ENCODE results near the gene GEMIN7. TPM values are rescaled to one million over a fixed set of nuclear protein-coding genes. Genes with fewer than 3 reads are reported as not detected.
A peak's percentile ranks its signal among the peaks of the same experiment; 100 is the strongest.
"Not testable (repeated sequence)": the region's sequence is repeated elsewhere in the genome, so short reads cannot be mapped to it uniquely, and the experiment has no call there.

GEMIN7 gene
- total and polyA plus RNA-seq, 2 donors (not counting 1 experiment from before 2014, with no cell fraction given), result 15.7 to 18.0 TPM

DNA sequence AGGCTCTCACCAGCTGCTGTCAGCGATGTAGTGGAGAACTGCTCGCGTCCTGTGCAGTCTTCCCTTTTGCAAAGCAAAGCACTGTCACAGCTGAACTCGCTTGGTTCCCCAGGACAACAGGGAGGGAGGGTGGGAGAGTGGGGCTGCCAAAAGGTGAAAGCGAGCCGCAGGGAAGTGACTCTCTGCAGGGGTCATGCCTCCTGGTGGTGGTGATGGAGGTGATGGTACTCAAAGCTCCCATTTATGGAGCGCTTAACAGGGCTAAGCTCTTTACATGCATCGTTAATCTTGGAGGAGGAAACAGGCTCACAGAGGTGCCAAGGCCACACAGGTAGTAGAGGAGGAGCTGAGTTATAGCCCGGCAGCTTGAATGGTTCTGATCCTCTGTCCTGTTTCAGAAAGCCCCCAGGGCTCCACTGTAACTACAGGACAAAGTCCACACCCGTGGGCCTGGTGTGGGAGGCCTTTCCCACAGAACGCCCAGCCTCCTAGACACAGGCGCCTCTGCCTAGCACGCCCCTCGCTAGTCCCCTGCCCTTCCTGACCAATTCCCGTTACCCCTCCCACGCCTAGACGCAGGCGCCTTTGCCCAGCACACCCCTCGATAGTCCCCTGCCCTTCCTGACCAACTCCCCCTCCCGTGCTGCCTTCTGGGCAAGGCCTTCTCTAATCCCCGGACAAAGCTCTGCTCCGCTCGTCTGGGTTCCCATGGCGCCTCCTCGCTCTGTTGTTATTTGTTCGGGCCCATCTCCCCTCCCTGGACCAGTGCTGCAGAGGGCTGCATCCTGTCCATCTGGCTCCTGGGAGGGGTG lies 24.7 kb downstream of the GEMIN7 start:
- Histone ChIP-seq H2AFZ (ENCODE audit: low read length) (no peak overlapping the region), H3K4me3 (replicated peaks in 1 of 4; ENCODE audit: control extremely low read depth in 1 of 4, insufficient read depth in 1 of 4, low read depth in 3 of 4, low read length in 4 of 4) (peak overlapping the region in 1 of 4 experiments; percentile 14), H4K20me1 (ENCODE audit: control insufficient read depth, extremely low read depth, insufficient read depth, low read length) (no peaks in the 10 kb centered on the region), H3K36me3 (ENCODE audit: control insufficient read depth, insufficient read depth, low read length) (no peaks in the 10 kb centered on the region), H3K9me3 (ENCODE audit: control insufficient read depth, insufficient read depth, low read depth, low read length) (no peaks in the 10 kb centered on the region), H3K27ac (ENCODE audit: insufficient read depth, low read length) (no peak overlapping the region), H3K4me1 (ENCODE audit: control insufficient read depth, extremely low read depth, insufficient read depth, low read length) (peaks cover 28% of the 10 kb centered on the region), H3K4me2 (ENCODE audit: extremely low read depth, insufficient read depth, low read length) (peak overlapping the region; percentile 63), H3K27me3 (ENCODE audit: control insufficient read depth, insufficient read depth, low read length) (no peaks in the 10 kb centered on the region), H3K79me2 (ENCODE audit: control insufficient read depth, insufficient read depth, low read length) (peaks cover 89% of the 10 kb centered on the region), H3K9ac (ENCODE audit: insufficient read depth, low read length) (peak overlapping the region; percentile 32)
- TF ChIP-seq, protein P1, sequence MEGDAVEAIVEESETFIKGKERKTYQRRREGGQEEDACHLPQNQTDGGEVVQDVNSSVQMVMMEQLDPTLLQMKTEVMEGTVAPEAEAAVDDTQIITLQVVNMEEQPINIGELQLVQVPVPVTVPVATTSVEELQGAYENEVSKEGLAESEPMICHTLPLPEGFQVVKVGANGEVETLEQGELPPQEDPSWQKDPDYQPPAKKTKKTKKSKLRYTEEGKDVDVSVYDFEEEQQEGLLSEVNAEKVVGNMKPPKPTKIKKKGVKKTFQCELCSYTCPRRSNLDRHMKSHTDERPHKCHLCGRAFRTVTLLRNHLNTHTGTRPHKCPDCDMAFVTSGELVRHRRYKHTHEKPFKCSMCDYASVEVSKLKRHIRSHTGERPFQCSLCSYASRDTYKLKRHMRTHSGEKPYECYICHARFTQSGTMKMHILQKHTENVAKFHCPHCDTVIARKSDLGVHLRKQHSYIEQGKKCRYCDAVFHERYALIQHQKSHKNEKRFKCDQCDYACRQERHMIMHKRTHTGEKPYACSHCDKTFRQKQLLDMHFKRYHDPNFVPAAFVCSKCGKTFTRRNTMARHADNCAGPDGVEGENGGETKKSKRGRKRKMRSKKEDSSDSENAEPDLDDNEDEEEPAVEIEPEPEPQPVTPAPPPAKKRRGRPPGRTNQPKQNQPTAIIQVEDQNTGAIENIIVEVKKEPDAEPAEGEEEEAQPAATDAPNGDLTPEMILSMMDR (conservative IDR thresholded peaks at IDR 0.05 in 1 of 2, IDR thresholded peaks at IDR 0.05 in 1 of 2; ENCODE audit: low read depth in 1 of 2, low read length in 2 of 2), result peak in 1 of 2 donors; percentile 2
- no peak for TF ChIP-seq EZH2 (IDR thresholded peaks at IDR 0.05; ENCODE audit: low read length, missing control alignments)
- no peak for DNase-seq (ENCODE audit: low read depth in 2 of 2)

DNA sequence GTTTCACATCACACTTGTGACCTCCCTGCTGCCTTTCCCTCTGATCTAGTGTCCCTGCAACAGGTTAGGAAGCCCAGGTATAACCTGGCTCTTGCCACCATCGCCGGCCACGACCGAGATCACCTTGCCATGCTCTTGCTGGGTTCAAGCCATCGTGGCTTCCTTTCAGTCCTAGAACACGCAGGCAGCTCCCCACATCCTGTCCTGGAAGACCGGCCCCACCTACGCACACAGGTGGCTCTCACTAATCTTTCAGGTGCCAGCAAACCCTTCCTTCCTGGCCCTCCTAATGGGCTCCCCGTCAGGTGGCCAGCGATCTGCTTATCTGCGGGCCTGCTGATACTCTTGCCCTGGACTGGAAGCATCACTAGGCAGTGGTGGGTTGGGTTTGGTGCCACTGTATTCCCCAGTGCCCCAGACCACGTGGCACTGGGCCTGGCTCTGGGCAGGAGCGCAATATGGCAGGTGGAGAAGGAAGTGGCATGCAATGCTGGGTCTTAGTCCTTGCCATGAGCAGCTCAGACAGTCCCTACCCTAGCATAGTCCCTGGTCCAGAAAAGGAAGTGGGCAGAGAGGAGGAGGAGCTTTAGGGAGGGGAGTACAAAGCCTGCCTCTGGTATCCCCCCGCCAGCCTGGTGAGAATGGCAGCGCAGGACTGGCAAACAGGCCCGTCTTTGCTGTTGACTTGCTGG lies 25.7 kb downstream of the GEMIN7 start:
- Histone ChIP-seq H3K27ac (ENCODE audit: insufficient read depth, low read length) (no peak overlapping the region), H3K9me3 (ENCODE audit: control insufficient read depth, insufficient read depth, low read depth, low read length) (no peaks in the 10 kb centered on the region), H4K20me1 (ENCODE audit: control insufficient read depth, extremely low read depth, insufficient read depth, low read length) (no peaks in the 10 kb centered on the region), H3K36me3 (ENCODE audit: control insufficient read depth, insufficient read depth, low read length) (no peaks in the 10 kb centered on the region), H3K4me1 (ENCODE audit: control insufficient read depth, extremely low read depth, insufficient read depth, low read length) (peaks cover 18% of the 10 kb centered on the region), H2AFZ (ENCODE audit: low read length) (no peak overlapping the region), H3K79me2 (ENCODE audit: control insufficient read depth, insufficient read depth, low read length) (peaks cover 87% of the 10 kb centered on the region), H3K4me3 (replicated peaks in 1 of 4; ENCODE audit: control extremely low read depth in 1 of 4, insufficient read depth in 1 of 4, low read depth in 3 of 4, low read length in 4 of 4) (no peak overlapping the region), H3K27me3 (ENCODE audit: control insufficient read depth, insufficient read depth, low read length) (no peaks in the 10 kb centered on the region), H3K4me2 (ENCODE audit: extremely low read depth, insufficient read depth, low read length) (no peak overlapping the region), H3K9ac (ENCODE audit: insufficient read depth, low read length) (no peak overlapping the region)
- TF ChIP-seq, protein P1 (conservative IDR thresholded peaks at IDR 0.05 in 1 of 2, IDR thresholded peaks at IDR 0.05 in 1 of 2; ENCODE audit: low read depth in 1 of 2, low read length in 2 of 2), result no peak
- no peak for TF ChIP-seq EZH2 (IDR thresholded peaks at IDR 0.05; ENCODE audit: low read length, missing control alignments)
- no peak for DNase-seq (ENCODE audit: low read depth in 2 of 2)

DNA sequence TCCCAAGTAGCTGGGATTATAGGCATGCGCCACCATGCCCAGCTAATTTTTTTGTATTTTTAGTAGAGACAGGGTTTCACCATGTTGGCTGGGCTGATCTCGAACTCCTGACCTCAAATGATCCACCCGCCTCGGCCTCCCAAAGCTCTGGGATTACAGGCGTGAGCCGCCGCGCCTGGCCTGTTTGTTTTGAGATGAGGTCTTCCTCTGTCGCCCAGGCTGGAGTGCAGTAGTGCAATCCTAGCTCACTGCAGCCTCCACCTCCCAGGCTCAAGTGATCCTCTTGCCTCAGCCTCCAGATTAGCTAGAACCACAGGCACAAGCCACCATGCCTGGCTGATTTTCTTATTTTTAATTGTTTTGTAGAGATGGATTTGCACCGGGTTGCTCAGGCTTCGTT lies 27.3 kb downstream of the GEMIN7 start:
- H3K4me1 ChIP-seq (ENCODE audit: control insufficient read depth, extremely low read depth, insufficient read depth, low read length), result peaks cover 12% of the 10 kb centered on the region
- not testable (repeated sequence) for H3K36me3 ChIP-seq (ENCODE audit: control insufficient read depth, insufficient read depth, low read length); H3K9me3 ChIP-seq (ENCODE audit: control insufficient read depth, insufficient read depth, low read depth, low read length); H4K20me1 ChIP-seq (ENCODE audit: control insufficient read depth, extremely low read depth, insufficient read depth, low read length); H3K27me3 ChIP-seq (ENCODE audit: control insufficient read depth, insufficient read depth, low read length); DNase-seq (ENCODE audit: low read depth in 2 of 2); H2AFZ ChIP-seq (ENCODE audit: low read length); H3K9ac ChIP-seq (ENCODE audit: insufficient read depth, low read length); H3K27ac ChIP-seq (ENCODE audit: insufficient read depth, low read length); H3K4me3 ChIP-seq (replicated peaks in 1 of 4; ENCODE audit: control extremely low read depth in 1 of 4, insufficient read depth in 1 of 4, low read depth in 3 of 4, low read length in 4 of 4); H3K4me2 ChIP-seq (ENCODE audit: extremely low read depth, insufficient read depth, low read length)
- H3K79me2 ChIP-seq (ENCODE audit: control insufficient read depth, insufficient read depth, low read length), result peaks cover 82% of the 10 kb centered on the region
